Peyer's patch (tissue), 4 donors: ENCODE measurements around the gene KRT1. TPM values are rescaled to one million over a fixed set of nuclear protein-coding genes. Genes with fewer than 3 reads are reported as not detected.
"Not testable (repeated sequence)": the region's sequence is repeated elsewhere in the genome, so short reads cannot be mapped to it uniquely, and the experiment has no call there.

ENCODE experiments used
- DNase-seq, 3 donors: peaks; one replicate each; pipeline ENCODE4 v3.0.0-alpha.2; 2017 to 2019
- H3K27ac ChIP-seq, 4 donors: fragments of 200-600 bp; sonication (generic); one replicate each; pipeline ENCODE4 v1.5.1; 2016 to 2019
- H3K27me3 ChIP-seq, 2 donors: fragments of 200-600 bp; sonication (generic); one replicate each; pipeline ENCODE4 v1.5.1; 2019
- H3K36me3 ChIP-seq, 3 donors: fragments of 200-600 bp; sonication (generic); one replicate each; pipeline ENCODE4 v1.5.1; 2016 to 2019
- H3K4me1 ChIP-seq, 4 donors: fragments of 200-600 bp; sonication (generic); one replicate each; pipeline ENCODE4 v1.5.1; 2016 to 2019
- H3K4me3 ChIP-seq, 4 donors: fragments of 200-600 bp; sonication (generic); 1 replicate in 3 of 4; 2 replicates in 1 of 4; pipeline ENCODE4 v1.5.1; 2016 to 2019; ENCODE audit warnings: mild to moderate bottlenecking in 1 of 4
- H3K9me3 ChIP-seq, 4 donors: fragments of 200-600 bp; sonication (generic); one replicate each; pipeline ENCODE4 v1.5.1; 2016 to 2019; ENCODE audit warnings: mild to moderate bottlenecking in 1 of 4
- CTCF ChIP-seq, 6 experiments: fragments of 450-650 bp in 4 of 6; fragments of 200-600 bp in 2 of 6; sonication (generic) in 1 of 6; IDR thresholded peaks; one replicate each; pipeline ENCODE4 v1.5.1; 2017 to 2019; ENCODE audit warnings: antibody characterized with exemption in 6 of 6, mild to moderate bottlenecking in 3 of 6, moderate library complexity in 1 of 6
- POLR2A ChIP-seq, 2 donors: fragments of 450-650 bp; IDR thresholded peaks; one replicate each; pipeline ENCODE4 v1.5.1; 2017; ENCODE audit warnings: antibody characterized with exemption in 2 of 2, mild to moderate bottlenecking in 2 of 2, moderate library complexity in 2 of 2
- total RNA-seq, 4 donors: library from RNA; depleted of rRNA; stranded (reverse); fragments of >200 nt; gene quantifications; one replicate each; pipeline ENCODE4 v1.1.0, GENCODE V29; 2016

Gene KRT1
- total RNA-seq, 4 donors from 2014 or later = 0.76 to 1.7 (median 0.94) TPM; not detected in 1

- TF ChIP-seq POLR2A (IDR thresholded peaks at IDR 0.05) = no peak
- no peak for TF ChIP-seq CTCF (IDR thresholded peaks at IDR 0.05)
- Histone ChIP-seq H3K27ac (no peak overlapping the region), H3K4me3 (no peak overlapping the region), H3K36me3 (no peaks in the 10 kb centered on the region), H3K4me1 (no peaks in the 10 kb centered on the region), H3K27me3 (no peaks in the 10 kb centered on the region), H3K9me3 (no peaks in the 10 kb centered on the region)
- DNase-seq = no peak
Measured at GRCh38 chr12:52670961-52671360, 9.2 kb downstream of the KRT1 start.

- Histone ChIP-seq H3K4me3 (no peak overlapping the region), H3K4me1 (no peaks in the 10 kb centered on the region), H3K27ac (no peak overlapping the region), H3K9me3 (no peaks in the 10 kb centered on the region), H3K36me3 (no peaks in the 10 kb centered on the region), H3K27me3 (no peaks in the 10 kb centered on the region)
- no peak for DNase-seq
- TF ChIP-seq POLR2A (IDR thresholded peaks at IDR 0.05) (no peak), CTCF (IDR thresholded peaks at IDR 0.05) (no peak)
Measured at GRCh38 chr12:52670506-52670905, 9.7 kb downstream of the KRT1 start.

- not testable (repeated sequence) for H3K4me3 ChIP-seq, H3K27ac ChIP-seq, H3K36me3 ChIP-seq, H3K4me1 ChIP-seq, H3K9me3 ChIP-seq, DNase-seq, H3K27me3 ChIP-seq
Measured at GRCh38 chr12:52669941-52670340, 10.3 kb downstream of the KRT1 start.

GRCh38 chr12:52669426-52669825, 10.8 kb downstream of the KRT1 start:
- TF ChIP-seq CTCF (IDR thresholded peaks at IDR 0.05) (no peak), POLR2A (IDR thresholded peaks at IDR 0.05) (no peak)
- H3K4me3 ChIP-seq = no peak overlapping the region
- H3K27ac ChIP-seq = no peak overlapping the region
- H3K36me3 ChIP-seq = no peaks in the 10 kb centered on the region
- DNase-seq = no peak
- H3K27me3 ChIP-seq = no peaks in the 10 kb centered on the region
- no peaks in the 10 kb centered on the region for H3K9me3 ChIP-seq
- no peaks in the 10 kb centered on the region for H3K4me1 ChIP-seq

GRCh38 chr12:52667931-52668330, 12.3 kb downstream of the KRT1 start:
- Histone ChIP-seq H3K27me3 (no peaks in the 10 kb centered on the region), H3K9me3 (no peaks in the 10 kb centered on the region), H3K4me1 (no peaks in the 10 kb centered on the region), H3K4me3 (no peak overlapping the region), H3K27ac (no peak overlapping the region), H3K36me3 (no peaks in the 10 kb centered on the region)
- TF ChIP-seq CTCF (IDR thresholded peaks at IDR 0.05) (no peak), POLR2A (IDR thresholded peaks at IDR 0.05) (no peak)
- DNase-seq = no peak

GRCh38 chr12:52667509-52667908, 12.7 kb downstream of the KRT1 start:
- no peak for TF ChIP-seq POLR2A (IDR thresholded peaks at IDR 0.05)
- peak in 3 of 6 experiments; percentile 37 to 51 (median 40) for TF ChIP-seq CTCF (IDR thresholded peaks at IDR 0.05)
- Histone ChIP-seq H3K4me1 (no peaks in the 10 kb centered on the region), H3K9me3 (no peaks in the 10 kb centered on the region), H3K4me3 (no peak overlapping the region), H3K27ac (no peak overlapping the region), H3K27me3 (no peaks in the 10 kb centered on the region), H3K36me3 (no peaks in the 10 kb centered on the region)
- no peak for DNase-seq
